H1 (cell line): ENCODE results near the gene MAP4K4. TPM values are rescaled to one million over a fixed set of nuclear protein-coding genes. Genes with fewer than 3 reads are reported as not detected.

Experiments used
- FOSL1 ChIP-seq: IDR thresholded peaks from 2 replicates; pipeline ENCODE4 v1.6.1; 2011; ENCODE audit warnings: mild to moderate bottlenecking, low read depth, low read length, moderate library complexity; ENCODE audit not compliant: insufficient read depth
- JUN ChIP-seq: IDR thresholded peaks from 2 replicates; pipeline ENCODE4 v1.6.1; 2011; ENCODE audit warnings: low read depth, mild to moderate bottlenecking, improper control_type of control experiment, low read length
- polyA plus RNA-seq, 7 experiments: library from polyadenylated mRNA; depleted of rRNA in 3 of 7; stranded (reverse) in 5 of 7; unstranded in 2 of 7; fragments of >200 nt in 5 of 7; fragments of 200-250 nt in 2 of 7; gene quantifications; 1 replicate in 5 of 7; 2 replicates in 1 of 7; 4 replicates in 1 of 7; pipeline versions ENCODE4 v1.2.1 to v1.2.3, GENCODE V29; 2011 to 2013; ENCODE audit warnings: missing spikeins in 2 of 7, mixed read lengths in 2 of 7
- total RNA-seq: library from RNA; stranded (reverse); fragmentation: NEBNext Ultra II Directional; extraction: Animal tissue kit (Norgen Biotek cat#: 25700); gene quantifications from 2 replicates; pipeline ENCODE4 v1.2.1, GENCODE V29; 2021
- TF ChIP-seq, protein P1 (sequence below): IDR thresholded peaks from 2 replicates; pipeline ENCODE4 v1.6.1; 2012; ENCODE audit warnings: inconsistent platforms

The MAP4K4 gene
- total and polyA plus RNA-seq, 2 of the 8 experiments (the other 6 are each of a cell fraction or from before 2014, with no cell fraction given): 53.2 to 138 TPM

GRCh38 chr2:101870444-101870843 lies 172.9 kb downstream of the MAP4K4 start (continued):
- TF ChIP-seq, protein P1, sequence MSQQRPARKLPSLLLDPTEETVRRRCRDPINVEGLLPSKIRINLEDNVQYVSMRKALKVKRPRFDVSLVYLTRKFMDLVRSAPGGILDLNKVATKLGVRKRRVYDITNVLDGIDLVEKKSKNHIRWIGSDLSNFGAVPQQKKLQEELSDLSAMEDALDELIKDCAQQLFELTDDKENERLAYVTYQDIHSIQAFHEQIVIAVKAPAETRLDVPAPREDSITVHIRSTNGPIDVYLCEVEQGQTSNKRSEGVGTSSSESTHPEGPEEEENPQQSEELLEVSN: no peak
- no peak for TF ChIP-seq FOSL1
- no peak for TF ChIP-seq JUN
